ENCODE results near the gene ADGRV1. TPM values are rescaled to one million over a fixed set of nuclear protein-coding genes. Genes with fewer than 3 reads are reported as not detected.
"Not testable (repeated sequence)": the region's sequence is repeated elsewhere in the genome, so short reads cannot be mapped to it uniquely, and the experiment has no call there.

Gene ADGRV1
- polyA plus RNA-seq, 1 donor from 2014 or later, result not detected

DNA sequence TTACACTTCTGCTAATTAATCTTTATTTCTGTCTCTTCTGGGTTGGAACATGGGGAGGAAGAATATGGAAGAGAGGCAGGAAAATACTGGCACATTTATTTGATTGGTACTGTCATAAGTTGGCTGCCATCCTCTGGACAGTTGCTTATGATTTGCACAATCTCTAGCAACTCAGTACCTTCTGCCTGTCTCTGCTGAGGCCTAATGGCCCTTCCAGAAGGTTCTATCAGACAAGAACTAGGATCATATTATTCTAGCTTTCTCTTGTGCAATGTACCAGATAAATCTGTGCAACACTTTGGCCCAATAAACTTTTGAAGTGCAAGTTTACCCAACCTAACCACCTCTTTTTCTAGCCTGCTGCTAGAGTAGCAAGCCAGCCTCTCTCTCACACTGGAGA lies 489.5 kb downstream of the ADGRV1 start:
- no peaks in the 10 kb centered on the region for H3K36me3 Mint-ChIP-seq
- H3K9me3 Mint-ChIP-seq, result peaks cover 0 to 2% (median 2%) of the 10 kb centered on the region in 3 donors
- no peak overlapping the region for H3K27ac Mint-ChIP-seq
- no peaks in the 10 kb centered on the region for H3K4me1 Mint-ChIP-seq
- no peak overlapping the region for H3K4me3 Mint-ChIP-seq
- peaks cover 3% of the 10 kb centered on the region for H3K27me3 Mint-ChIP-seq

DNA sequence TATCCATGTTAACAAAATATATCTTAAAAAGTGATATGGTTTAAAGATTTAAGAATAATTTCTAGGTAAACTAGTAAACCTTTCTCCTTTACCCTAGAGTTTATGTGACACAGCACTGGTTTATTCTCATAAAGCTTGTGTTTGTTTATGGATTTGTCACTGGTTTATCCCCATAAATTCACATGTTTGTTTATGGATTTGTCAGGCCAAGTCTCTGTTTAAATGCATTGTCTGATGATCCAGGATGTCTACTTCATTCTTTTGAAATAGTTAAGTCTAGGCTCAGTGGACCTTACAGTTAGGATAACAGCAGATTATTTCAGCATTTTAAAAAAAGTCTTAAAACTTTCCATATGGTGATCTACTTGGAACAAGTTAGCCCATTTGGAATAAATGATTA lies 490.5 kb downstream of the ADGRV1 start:
- Mint-ChIP-seq H3K36me3 (no peaks in the 10 kb centered on the region), H3K27ac (no peak overlapping the region), H3K4me3 (no peak overlapping the region)

DNA sequence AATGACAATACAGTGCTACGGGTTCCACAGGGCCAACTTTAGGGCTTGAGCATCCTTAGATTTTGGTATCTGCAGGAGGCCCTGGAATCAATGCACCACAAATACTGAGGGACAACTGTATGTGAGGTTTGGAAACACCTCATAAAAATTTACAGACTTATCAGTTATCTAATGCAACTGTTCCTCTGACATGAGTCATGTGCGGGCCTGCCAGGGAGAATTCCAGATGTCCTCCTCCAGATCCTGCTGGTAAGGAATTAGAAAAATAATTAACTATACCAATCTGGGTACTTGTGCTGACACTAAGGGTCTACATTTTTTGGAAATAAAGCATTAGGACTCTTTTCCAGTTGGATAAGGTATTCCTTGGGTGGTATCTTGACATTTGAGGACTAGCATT lies 491.2 kb downstream of the ADGRV1 start:
- no peaks in the 10 kb centered on the region for H3K4me1 Mint-ChIP-seq
- H3K27me3 Mint-ChIP-seq, result peaks cover 8% of the 10 kb centered on the region
- H3K36me3 Mint-ChIP-seq, result no peaks in the 10 kb centered on the region
- no peak overlapping the region for H3K27ac Mint-ChIP-seq
- peaks cover 0 to 7% (median 2%) of the 10 kb centered on the region in 3 donors for H3K9me3 Mint-ChIP-seq
- H3K4me3 Mint-ChIP-seq, result no peak overlapping the region

More for the DNA sequence above, 490.5 kb downstream of the ADGRV1 start:
- Mint-ChIP-seq H3K9me3 (peaks cover 0 to 4% (median 2%) of the 10 kb centered on the region in 3 donors), H3K27me3 (peaks cover 8% of the 10 kb centered on the region), H3K4me1 (no peaks in the 10 kb centered on the region)

DNA sequence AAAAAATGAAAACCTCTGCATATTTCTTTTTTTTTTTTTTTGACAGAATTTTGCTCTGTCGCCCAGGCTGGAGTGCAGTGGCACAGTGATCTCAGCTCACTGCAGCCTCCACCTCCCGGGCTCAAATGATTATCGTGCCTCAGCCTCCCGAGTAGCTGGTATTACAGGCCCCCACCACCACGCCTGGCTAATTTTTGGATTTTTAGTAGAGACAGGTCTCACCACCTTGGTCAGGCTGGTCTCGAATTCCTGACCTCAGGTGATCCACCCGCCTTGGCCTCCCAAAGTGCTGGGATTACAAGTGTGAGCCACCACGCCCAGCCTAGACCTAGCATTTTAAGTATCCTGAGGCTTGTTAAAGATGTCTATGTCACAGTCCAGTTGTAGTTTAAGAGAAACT lies 493.8 kb downstream of the ADGRV1 start:
- H3K4me1 Mint-ChIP-seq, H3K27ac Mint-ChIP-seq, H3K36me3 Mint-ChIP-seq, H3K4me3 Mint-ChIP-seq, H3K27me3 Mint-ChIP-seq, H3K9me3 Mint-ChIP-seq: not testable (repeated sequence)

DNA sequence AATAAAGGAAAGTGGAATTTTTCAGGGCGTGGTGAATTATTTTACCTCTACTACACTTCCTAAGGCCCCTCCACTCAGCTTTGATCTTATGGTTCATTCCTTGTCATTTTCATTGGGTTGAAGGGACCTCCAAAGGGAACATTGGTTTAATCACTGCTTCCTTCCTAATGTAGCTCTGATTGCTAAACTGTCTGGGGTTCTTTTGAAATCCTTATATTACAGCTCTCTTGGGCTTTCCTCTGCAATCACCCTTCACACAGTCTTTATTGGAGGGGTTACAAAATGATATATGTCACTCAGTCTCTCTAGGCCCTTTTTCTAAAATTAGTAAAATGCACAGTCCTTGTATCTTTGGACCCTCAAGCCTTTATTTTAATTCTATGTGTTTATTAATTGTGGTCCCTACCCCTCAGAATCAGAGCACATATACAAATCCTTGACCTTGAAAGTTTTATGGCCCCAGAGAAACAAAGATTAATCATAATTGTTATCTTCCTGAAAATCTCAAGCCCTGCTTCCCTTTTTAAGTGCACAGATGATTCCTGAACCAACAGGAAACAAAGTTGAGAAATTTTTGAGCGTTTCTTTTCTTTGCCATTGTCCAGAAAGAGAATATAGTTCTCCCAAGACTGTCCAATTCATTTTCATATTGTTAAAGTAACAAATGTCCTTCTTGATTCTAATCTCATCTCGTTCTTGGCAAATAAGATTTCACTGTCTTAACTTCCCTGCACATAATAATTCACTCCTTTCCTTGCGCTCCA lies 494.6 kb downstream of the ADGRV1 start:
- Mint-ChIP-seq H3K9me3 (peaks cover 0 to 5% (median 0%) of the 10 kb centered on the region in 3 donors), H3K36me3 (no peaks in the 10 kb centered on the region)

DNA sequence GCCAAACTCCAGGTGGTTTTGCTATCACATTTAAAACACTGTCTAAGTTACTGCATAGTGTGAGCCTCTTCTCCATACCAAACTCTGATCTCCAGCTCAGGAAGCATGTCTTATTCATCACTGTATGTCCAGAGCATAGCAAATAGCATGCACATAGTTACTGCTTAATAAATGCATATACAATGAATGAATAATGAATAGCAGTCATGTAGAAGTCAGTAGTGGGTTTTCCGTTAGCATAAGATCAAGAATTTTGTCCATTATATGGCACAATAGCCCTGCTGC lies 495.1 kb downstream of the ADGRV1 start:
- H3K27ac Mint-ChIP-seq, result no peak overlapping the region
- peaks cover 8% of the 10 kb centered on the region for H3K27me3 Mint-ChIP-seq
- H3K36me3 Mint-ChIP-seq, result no peaks in the 10 kb centered on the region
- no peaks in the 10 kb centered on the region for H3K4me1 Mint-ChIP-seq
- no peak overlapping the region for H3K4me3 Mint-ChIP-seq
- H3K9me3 Mint-ChIP-seq, result peaks cover 0 to 5% (median 0%) of the 10 kb centered on the region in 3 donors

More for the DNA sequence above, 494.6 kb downstream of the ADGRV1 start:
- no peak overlapping the region for H3K27ac Mint-ChIP-seq
- H3K4me3 Mint-ChIP-seq, result no peak overlapping the region
- H3K4me1 Mint-ChIP-seq, result no peaks in the 10 kb centered on the region
- peaks cover 8% of the 10 kb centered on the region for H3K27me3 Mint-ChIP-seq

DNA sequence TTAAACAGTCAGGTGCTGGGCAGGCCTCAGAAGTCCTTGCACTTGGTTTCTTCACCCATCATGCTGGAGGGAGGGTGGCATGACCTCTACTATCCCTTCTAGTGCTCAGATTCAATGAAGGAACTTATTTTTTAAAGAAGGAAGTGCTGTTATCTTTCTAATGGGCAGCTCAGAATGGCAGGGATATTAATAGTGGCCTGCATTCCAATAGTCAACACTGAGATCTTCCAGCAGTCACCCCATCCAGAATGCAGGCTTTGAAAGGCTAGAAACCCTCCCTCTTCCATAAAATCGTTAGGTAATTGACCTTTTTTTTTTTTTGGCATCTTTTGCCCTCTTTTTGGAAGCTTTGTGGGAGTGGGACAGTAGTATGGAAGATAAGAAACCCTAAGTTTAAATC lies 499.6 kb downstream of the ADGRV1 start:
- peaks cover 14% of the 10 kb centered on the region for H3K27me3 Mint-ChIP-seq
- no peak overlapping the region for H3K27ac Mint-ChIP-seq
- H3K9me3 Mint-ChIP-seq, result peaks cover 0 to 5% (median 0%) of the 10 kb centered on the region in 3 donors
- H3K36me3 Mint-ChIP-seq, result no peaks in the 10 kb centered on the region
- H3K4me1 Mint-ChIP-seq, result peaks cover 0 to 9% (median 6%) of the 10 kb centered on the region in 3 donors
- H3K4me3 Mint-ChIP-seq, result no peak overlapping the region

DNA sequence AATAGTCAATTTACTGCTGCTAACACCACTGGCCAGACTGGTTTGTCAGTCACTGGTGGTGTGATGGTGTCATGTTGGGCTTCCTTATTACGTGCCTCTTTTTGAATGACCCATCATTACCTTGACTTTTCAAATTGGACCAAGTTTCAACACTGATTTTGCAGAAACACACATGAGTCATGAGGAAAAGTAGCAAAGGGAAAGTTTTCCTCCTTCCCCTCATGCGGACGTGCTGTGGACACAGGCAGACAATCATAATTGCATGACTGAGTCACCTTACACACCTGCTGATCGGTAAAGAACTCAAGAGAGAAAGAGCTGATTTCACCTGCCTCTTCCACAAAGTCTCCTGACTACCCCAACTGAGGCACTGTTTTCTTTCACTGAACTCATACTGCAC lies 500.0 kb downstream of the ADGRV1 start:
- peaks cover 0 to 9% (median 6%) of the 10 kb centered on the region in 3 donors for H3K4me1 Mint-ChIP-seq
- no peak overlapping the region for H3K27ac Mint-ChIP-seq
- peaks cover 12% of the 10 kb centered on the region for H3K27me3 Mint-ChIP-seq
- H3K4me3 Mint-ChIP-seq, result no peak overlapping the region
- peaks cover 0 to 5% (median 0%) of the 10 kb centered on the region in 3 donors for H3K9me3 Mint-ChIP-seq
- no peaks in the 10 kb centered on the region for H3K36me3 Mint-ChIP-seq

DNA sequence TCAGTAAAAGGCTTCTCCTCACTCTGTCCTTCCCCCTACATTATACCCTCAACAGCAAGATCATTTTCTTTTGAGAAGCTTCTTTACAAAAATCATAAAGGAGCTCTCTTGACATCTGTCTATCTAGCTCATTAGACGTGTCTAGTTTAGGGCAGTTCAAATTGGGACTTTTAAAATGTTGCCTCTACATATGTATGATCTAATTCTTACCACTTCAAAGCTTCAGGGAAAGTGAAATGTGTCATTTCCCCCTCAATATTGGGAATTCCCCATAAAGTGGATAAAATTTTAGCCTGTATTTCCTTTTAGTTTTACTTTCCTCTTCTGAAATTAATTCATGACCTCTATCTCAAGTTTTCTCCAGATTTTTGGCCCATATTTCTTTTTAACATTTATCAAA lies 500.8 kb downstream of the ADGRV1 start:
- peaks cover 0 to 3% (median 0%) of the 10 kb centered on the region in 3 donors for H3K9me3 Mint-ChIP-seq
- H3K36me3 Mint-ChIP-seq, result no peaks in the 10 kb centered on the region
- H3K4me3 Mint-ChIP-seq, result no peak overlapping the region
- peaks cover 9% of the 10 kb centered on the region for H3K27me3 Mint-ChIP-seq
- peaks cover 0 to 9% (median 6%) of the 10 kb centered on the region in 3 donors for H3K4me1 Mint-ChIP-seq
- no peak overlapping the region for H3K27ac Mint-ChIP-seq

DNA sequence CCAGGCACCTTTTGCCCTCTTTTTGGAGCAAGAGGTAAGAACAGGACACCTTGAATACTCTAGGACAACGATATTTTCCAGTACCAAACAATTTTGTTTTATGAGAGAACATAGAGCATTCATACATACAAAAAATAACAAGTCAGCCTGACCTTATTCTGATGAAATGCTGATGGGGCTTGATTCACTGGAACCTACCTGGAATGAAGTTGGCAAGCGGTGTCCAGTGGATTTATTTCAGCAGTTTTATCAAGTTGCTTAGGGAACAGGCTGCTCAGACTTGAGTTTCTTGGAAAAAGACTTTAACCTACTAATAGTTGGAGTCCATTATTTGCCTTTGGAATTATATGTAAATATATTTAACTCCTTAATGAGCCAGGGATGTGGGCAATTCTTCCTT lies 502.5 kb downstream of the ADGRV1 start:
- no peaks in the 10 kb centered on the region for H3K9me3 Mint-ChIP-seq
- peaks cover 0 to 9% (median 6%) of the 10 kb centered on the region in 3 donors for H3K4me1 Mint-ChIP-seq
- H3K4me3 Mint-ChIP-seq, result no peak overlapping the region
- peaks cover 13% of the 10 kb centered on the region for H3K27me3 Mint-ChIP-seq
- H3K27ac Mint-ChIP-seq, result no peak overlapping the region
- H3K36me3 Mint-ChIP-seq, result no peaks in the 10 kb centered on the region

DNA sequence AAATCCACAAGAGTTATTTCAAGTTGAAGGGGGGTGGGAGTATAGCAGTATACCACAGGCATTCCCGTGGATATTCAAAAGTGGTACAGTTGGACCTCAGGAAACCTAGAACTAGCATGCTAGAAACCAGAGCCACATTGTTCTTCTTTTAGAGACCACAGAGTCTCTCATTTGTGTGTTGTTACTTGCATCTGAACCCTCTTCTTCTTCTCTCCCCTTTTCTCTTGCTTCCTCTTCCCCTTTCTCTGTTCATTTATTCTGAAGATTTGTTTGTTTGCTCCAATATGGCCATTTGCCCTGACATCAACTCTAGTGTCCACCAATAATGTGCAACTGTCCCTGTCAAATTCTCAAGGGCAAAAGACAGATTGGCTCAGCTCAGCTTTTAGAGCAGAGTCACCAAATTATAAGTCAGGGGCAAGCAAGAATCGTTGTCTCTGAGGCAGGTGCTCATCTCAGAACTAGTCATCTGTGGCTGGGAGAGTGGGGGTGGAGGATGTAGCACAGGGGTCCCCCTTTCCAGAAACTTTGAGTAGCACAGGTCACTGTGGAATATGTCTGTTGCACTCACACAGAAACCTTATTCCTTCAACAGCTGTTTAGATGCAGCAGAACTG lies 503.5 kb downstream of the ADGRV1 start:
- H3K4me1 Mint-ChIP-seq, result peaks cover 0 to 9% (median 6%) of the 10 kb centered on the region in 3 donors
- H3K27me3 Mint-ChIP-seq, result peaks cover 11% of the 10 kb centered on the region
- H3K36me3 Mint-ChIP-seq, result no peaks in the 10 kb centered on the region
- no peak overlapping the region for H3K27ac Mint-ChIP-seq
- no peak overlapping the region for H3K4me3 Mint-ChIP-seq
- no peaks in the 10 kb centered on the region for H3K9me3 Mint-ChIP-seq

DNA sequence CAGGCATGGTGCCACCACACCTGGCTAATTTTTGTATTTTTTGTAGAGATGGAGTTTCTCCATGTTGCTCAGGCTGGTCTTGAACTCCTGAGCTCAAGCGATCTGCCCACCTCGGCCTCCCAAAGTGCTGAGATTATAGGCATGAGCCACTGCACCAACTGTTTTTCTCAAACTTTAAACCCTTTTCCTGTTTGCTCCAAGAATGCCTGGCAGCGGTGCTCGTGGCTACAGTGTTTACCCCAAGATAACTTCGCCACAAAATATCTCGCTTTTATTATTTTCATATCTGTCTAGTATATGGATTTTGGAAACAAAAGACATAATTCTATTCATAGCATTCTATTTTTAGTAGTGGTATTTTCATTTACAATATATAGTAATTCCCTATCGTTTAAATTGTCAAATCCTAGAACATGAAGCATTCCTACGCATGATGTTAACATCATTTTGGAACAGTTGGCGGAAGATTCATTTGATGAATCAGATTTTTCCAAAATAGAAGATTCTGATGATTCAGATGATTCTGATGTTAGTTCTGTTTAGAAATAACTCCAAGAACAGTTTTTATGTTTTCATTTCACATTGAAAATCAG lies 504.6 kb downstream of the ADGRV1 start:
- not testable (repeated sequence) for H3K4me3 Mint-ChIP-seq, H3K4me1 Mint-ChIP-seq, H3K27ac Mint-ChIP-seq, H3K36me3 Mint-ChIP-seq, H3K9me3 Mint-ChIP-seq
- H3K27me3 Mint-ChIP-seq, result peaks cover 11% of the 10 kb centered on the region

DNA sequence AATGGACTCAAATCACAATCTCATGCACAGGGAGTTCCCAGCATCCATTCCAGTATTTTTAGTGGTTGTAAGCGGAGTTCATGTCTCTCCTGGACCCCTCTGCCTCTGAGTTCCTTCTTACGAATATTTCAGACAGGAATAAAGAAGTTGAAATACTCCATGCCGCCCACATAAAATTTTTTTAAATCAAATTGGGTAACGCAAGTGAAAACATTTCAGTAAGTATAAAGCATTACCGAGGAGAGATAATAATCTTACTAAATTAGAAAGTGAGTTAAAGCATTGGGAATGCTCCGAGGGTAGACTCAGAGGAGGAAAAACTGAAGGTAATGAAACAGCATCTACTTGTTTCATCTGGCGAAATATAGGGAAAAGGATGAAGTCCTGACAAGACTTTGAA lies 506.9 kb downstream of the ADGRV1 start:
- H3K27me3 Mint-ChIP-seq, result peaks cover 11% of the 10 kb centered on the region
- H3K4me3 Mint-ChIP-seq, result no peak overlapping the region
- H3K9me3 Mint-ChIP-seq, result no peaks in the 10 kb centered on the region
- H3K4me1 Mint-ChIP-seq, result peaks cover 0 to 6% (median 0%) of the 10 kb centered on the region in 3 donors
- H3K36me3 Mint-ChIP-seq, result no peaks in the 10 kb centered on the region
- no peak overlapping the region for H3K27ac Mint-ChIP-seq

DNA sequence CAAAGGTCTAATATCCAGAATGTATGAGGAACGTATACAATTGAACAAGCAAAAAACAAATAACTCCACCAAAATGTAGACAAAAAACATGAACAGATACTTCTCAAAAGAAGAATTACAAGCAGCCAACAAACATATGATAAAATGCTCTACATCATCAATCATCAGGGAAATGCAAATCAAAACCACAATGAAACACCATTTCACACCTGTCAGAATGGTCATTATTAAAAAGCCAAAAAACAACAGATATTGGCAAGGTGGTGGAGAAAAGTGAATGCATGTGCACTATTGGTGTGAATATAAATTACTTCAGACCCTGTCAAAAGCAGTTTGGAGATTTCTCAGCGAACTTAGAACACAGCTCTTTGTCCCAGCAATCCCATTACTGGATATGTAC lies 510.8 kb downstream of the ADGRV1 start:
- no peaks in the 10 kb centered on the region for H3K36me3 Mint-ChIP-seq
- no peaks in the 10 kb centered on the region for H3K9me3 Mint-ChIP-seq
- H3K27ac Mint-ChIP-seq, result no peak overlapping the region
- no peak overlapping the region for H3K4me3 Mint-ChIP-seq
- peaks cover 5% of the 10 kb centered on the region for H3K27me3 Mint-ChIP-seq
- H3K4me1 Mint-ChIP-seq, result no peaks in the 10 kb centered on the region

DNA sequence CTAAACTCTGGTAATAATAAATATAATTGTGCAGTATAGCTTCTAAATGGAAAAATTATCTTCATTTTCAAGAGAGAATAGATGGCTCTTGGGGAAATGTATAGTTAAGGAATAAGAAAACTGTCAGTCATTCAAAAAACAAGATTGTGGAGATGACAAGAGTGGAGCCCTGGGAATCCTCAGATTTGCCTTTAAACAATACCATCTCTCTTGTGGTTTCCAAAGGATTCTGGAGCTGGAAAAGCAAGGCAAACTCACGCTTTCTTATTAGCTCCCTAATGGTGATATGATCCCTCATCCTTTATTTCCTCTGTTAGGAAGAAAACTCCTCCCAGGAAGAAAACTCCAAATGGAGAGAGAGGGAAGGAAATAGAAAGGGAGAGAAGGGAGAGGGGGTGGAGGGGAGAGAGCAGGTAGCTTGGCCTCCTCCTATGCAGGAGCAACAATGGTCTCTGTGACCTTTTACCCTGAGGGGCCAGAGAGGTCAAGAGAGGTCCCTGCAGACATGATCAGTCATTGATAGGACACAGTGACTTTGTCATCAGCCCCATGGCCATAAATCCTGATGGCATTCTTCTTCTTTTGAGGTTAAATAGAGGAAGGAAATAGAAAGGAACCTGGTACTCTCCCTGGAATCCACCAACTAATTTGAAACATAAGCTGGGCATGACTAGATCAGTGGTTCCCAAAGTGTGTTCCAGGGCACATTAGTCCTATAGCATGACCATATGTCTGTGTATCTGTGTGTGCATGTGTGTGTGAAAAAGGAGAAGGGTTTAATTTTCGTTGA lies 512.4 kb downstream of the ADGRV1 start:
- H3K9me3 Mint-ChIP-seq, result no peaks in the 10 kb centered on the region
- H3K27ac Mint-ChIP-seq, result no peak overlapping the region
- no peaks in the 10 kb centered on the region for H3K36me3 Mint-ChIP-seq
- H3K27me3 Mint-ChIP-seq, result peaks cover 3% of the 10 kb centered on the region
- no peaks in the 10 kb centered on the region for H3K4me1 Mint-ChIP-seq
- H3K4me3 Mint-ChIP-seq, result no peak overlapping the region

Data from IgD-negative memory B cell (primary cell).